ENCODE data around the gene OLFM2.
"Not testable (repeated sequence)": the region's sequence is repeated elsewhere in the genome, so short reads cannot be mapped to it uniquely, and the experiment has no call there.

Gene OLFM2

GRCh38 chr19:9854282-9854846 lies 82.0 kb downstream of the OLFM2 start:
- H3K36me3 ChIP-seq (ENCODE audit: insufficient read depth, low read length): no peaks in the 10 kb centered on the region; the same call in none of the 2 replicates
- no peaks in the 10 kb centered on the region for H3K9me3 ChIP-seq (ENCODE audit: control insufficient read depth, insufficient read depth, low read length)
- peaks cover 9% of the 10 kb centered on the region; the same call in 1 of the 2 replicates for H3K4me1 ChIP-seq (ENCODE audit: insufficient read depth, low read length)
- H3K9ac ChIP-seq (ENCODE audit: low read depth, low read length): no peak overlapping the region

DNA sequence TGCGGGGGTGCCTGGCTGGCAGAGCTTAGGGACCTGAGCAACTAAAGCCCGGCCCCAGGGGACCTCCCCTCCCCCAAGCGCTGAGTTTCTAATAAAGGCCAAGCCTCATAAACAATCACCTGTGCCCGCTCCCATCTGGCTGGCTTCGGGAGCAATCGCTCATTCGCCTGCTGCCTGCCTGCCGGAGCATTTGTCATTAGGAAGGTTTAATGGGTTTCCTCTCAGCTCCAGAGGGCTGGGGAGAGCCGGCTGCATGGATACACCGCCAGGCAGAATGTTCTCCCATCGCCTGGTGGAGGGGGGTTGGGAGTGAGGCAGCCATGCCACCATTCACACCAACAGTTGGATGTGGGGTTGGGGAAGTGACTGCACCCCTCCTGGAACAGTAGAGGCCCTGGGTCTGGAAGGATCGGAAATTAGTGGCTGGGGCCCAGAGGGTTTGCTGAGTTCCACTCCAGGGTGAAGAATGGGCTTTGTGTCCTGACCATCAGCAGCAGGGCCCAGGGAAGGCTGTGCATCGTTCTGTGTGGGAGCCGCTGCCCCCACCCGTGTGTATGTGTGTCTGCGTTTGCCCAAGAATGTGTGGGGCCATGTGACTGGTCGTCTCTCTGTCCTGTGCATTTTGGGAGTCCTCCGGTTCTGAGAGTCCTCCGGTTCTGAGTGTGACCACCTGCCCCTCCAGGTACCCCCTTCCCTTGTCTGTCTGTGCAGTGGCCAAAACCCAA lies 85.9 kb downstream of the OLFM2 start:
- no peaks in the 10 kb centered on the region for H3K9me3 ChIP-seq (ENCODE audit: control insufficient read depth, insufficient read depth, low read length)
- H3K36me3 ChIP-seq (ENCODE audit: insufficient read depth, low read length): no peaks in the 10 kb centered on the region; the same call in 1 of the 2 replicates

GRCh38 chr19:9849791-9850190 lies 86.5 kb downstream of the OLFM2 start:
- no peaks in the 10 kb centered on the region; the same call in 1 of the 2 replicates for H3K36me3 ChIP-seq (ENCODE audit: insufficient read depth, low read length)

More for the DNA sequence above, 85.9 kb downstream of the OLFM2 start:
- Histone ChIP-seq H3K9ac (ENCODE audit: low read depth, low read length) (no peak overlapping the region), H3K4me1 (ENCODE audit: insufficient read depth, low read length) (peaks cover 9% of the 10 kb centered on the region; the same call in 1 of the 2 replicates)

GRCh38 chr19:9848762-9849161 lies 87.6 kb downstream of the OLFM2 start:
- Histone ChIP-seq H3K9ac (ENCODE audit: low read depth, low read length) (no peak overlapping the region), H3K36me3 (ENCODE audit: insufficient read depth, low read length) (peaks cover 4% of the 10 kb centered on the region), H3K4me1 (ENCODE audit: insufficient read depth, low read length) (peaks cover 9% of the 10 kb centered on the region; the same call in 1 of the 2 replicates), H3K9me3 (ENCODE audit: control insufficient read depth, insufficient read depth, low read length) (no peaks in the 10 kb centered on the region)

More at GRCh38 chr19:9849791-9850190, 86.5 kb downstream of the OLFM2 start:
- no peak overlapping the region for H3K9ac ChIP-seq (ENCODE audit: low read depth, low read length)
- peaks cover 9% of the 10 kb centered on the region; the same call in 1 of the 2 replicates for H3K4me1 ChIP-seq (ENCODE audit: insufficient read depth, low read length)
- H3K9me3 ChIP-seq (ENCODE audit: control insufficient read depth, insufficient read depth, low read length): no peaks in the 10 kb centered on the region

GRCh38 chr19:9848060-9848459 lies 88.3 kb downstream of the OLFM2 start:
- no peak overlapping the region for H3K9ac ChIP-seq (ENCODE audit: low read depth, low read length)
- H3K9me3 ChIP-seq (ENCODE audit: control insufficient read depth, insufficient read depth, low read length): no peaks in the 10 kb centered on the region
- peaks cover 9% of the 10 kb centered on the region; the same call in 1 of the 2 replicates for H3K4me1 ChIP-seq (ENCODE audit: insufficient read depth, low read length)
- peaks cover 4% of the 10 kb centered on the region for H3K36me3 ChIP-seq (ENCODE audit: insufficient read depth, low read length)

DNA sequence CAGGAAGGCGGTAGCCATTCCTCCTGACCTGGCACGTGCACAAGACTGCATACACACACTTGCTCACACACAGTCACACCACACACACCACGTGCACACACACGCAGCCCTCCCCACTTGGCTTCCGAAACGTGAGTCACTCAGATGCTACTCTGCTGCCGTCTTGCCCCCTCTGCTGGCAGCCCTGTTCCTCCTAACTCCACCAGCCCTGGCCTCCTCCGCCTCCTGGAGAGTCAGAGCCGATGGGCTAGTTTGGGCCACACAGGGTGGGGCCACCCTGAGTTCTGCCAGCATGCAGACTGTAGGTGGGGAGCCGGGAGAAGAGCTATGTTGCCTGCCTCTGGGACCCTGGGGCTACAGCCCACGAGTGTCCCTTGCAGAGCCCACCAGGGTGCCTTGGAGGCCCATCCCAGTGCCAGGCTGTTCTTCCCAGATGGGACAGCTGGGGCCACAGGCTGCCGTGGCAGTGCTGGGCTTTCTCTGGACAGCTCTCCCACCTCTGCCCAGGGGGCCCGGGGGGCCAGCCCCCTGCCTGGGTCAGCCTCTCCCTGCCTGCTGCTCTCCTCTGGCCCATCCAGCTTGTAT lies 89.1 kb downstream of the OLFM2 start:
- H3K9ac ChIP-seq (ENCODE audit: low read depth, low read length): no peak overlapping the region
- peaks cover 4% of the 10 kb centered on the region for H3K36me3 ChIP-seq (ENCODE audit: insufficient read depth, low read length)
- H3K4me1 ChIP-seq (ENCODE audit: insufficient read depth, low read length): peaks cover 9% of the 10 kb centered on the region; the same call in 1 of the 2 replicates
- H3K9me3 ChIP-seq (ENCODE audit: control insufficient read depth, insufficient read depth, low read length): no peaks in the 10 kb centered on the region

DNA sequence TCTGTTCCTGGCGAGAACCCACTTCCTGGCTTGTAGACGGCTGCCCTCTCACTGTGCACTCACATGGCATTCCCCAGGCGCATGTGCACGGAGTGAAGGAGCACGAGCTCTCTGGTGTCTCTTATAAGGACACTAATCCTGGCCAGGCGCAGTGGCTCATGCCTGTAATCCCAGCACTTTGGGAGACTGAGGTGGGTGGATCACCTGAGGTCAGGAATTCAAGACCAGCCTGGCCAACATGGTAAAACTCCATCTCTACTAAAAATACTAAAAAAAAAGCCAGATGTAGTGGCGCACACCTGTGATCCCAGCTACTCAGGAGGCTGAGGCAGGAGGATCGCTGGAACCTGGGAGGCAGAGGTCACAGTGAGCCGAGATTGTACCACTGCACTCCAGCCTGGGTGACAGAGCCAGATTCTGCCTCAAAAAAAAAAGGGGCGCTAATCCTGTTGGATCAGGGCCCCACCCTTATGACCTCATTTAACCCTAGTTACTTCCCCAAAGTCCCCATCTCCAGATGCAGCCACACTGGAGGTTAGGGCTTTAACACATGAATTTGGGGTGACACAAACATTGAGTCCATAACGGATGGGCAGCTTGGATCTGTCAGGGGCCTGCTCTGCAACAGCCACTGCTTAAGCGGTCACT lies 92.6 kb downstream of the OLFM2 start:
- not testable (repeated sequence) for H3K36me3 ChIP-seq (ENCODE audit: insufficient read depth, low read length); H3K9me3 ChIP-seq (ENCODE audit: control insufficient read depth, insufficient read depth, low read length); H3K9ac ChIP-seq (ENCODE audit: low read depth, low read length); H3K4me1 ChIP-seq (ENCODE audit: insufficient read depth, low read length)

- H3K9me3 ChIP-seq (ENCODE audit: control insufficient read depth, insufficient read depth, low read length): no peaks in the 10 kb centered on the region
- H3K9ac ChIP-seq (ENCODE audit: low read depth, low read length): no peak overlapping the region
- H3K4me1 ChIP-seq (ENCODE audit: insufficient read depth, low read length): peaks cover 4% of the 10 kb centered on the region; the same call in 1 of the 2 replicates
- H3K36me3 ChIP-seq (ENCODE audit: insufficient read depth, low read length): peaks cover 8% of the 10 kb centered on the region
Measured at GRCh38 chr19:9842834-9843625, 93.3 kb downstream of the OLFM2 start.

DNA sequence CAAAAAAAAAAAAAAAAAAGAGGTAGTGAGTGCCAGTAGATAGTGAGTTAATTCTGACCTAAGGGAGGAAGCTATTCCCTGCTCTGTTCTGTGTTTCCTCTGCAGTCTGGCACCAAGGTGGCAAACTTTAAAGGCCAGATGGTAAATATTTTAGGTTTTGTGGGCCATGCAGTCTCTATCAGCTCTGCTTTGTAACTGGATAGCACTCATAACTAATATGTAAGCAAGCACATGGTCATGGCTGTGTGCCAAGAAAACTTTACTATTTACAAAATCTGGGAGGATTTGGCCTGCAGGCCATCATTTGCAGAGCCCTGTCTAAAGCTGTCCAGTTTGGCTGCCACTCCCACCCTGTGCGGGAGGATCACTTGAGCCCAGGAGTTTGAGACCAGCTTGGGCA lies 96.9 kb downstream of the OLFM2 start:
- H3K4me1 ChIP-seq (ENCODE audit: insufficient read depth, low read length): peaks cover 5% of the 10 kb centered on the region; the same call in 1 of the 2 replicates
- H3K9me3 ChIP-seq (ENCODE audit: control insufficient read depth, insufficient read depth, low read length): no peaks in the 10 kb centered on the region
- peaks cover 8% of the 10 kb centered on the region for H3K36me3 ChIP-seq (ENCODE audit: insufficient read depth, low read length)
- no peak overlapping the region for H3K9ac ChIP-seq (ENCODE audit: low read depth, low read length)

DNA sequence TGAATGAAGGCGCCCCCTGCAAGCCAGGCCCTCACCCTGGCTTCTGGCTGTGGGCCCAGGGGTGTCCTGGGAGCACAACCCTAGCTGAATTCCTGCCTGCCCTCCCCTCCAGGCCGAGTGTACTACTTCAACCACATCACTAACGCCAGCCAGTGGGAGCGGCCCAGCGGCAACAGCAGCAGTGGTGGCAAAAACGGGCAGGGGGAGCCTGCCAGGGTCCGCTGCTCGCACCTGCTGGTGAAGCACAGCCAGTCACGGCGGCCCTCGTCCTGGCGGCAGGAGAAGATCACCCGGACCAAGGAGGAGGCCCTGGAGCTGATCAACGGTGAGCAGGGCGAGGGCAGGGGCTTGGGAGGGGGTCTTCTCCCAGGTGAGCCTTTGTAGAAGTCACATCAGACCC lies 98.0 kb downstream of the OLFM2 start:
- peaks cover 4% of the 10 kb centered on the region; the same call in 1 of the 2 replicates for H3K36me3 ChIP-seq (ENCODE audit: insufficient read depth, low read length)
- no peak overlapping the region for H3K9ac ChIP-seq (ENCODE audit: low read depth, low read length)
- no peaks in the 10 kb centered on the region for H3K9me3 ChIP-seq (ENCODE audit: control insufficient read depth, insufficient read depth, low read length)
- peaks cover 5% of the 10 kb centered on the region; the same call in 1 of the 2 replicates for H3K4me1 ChIP-seq (ENCODE audit: insufficient read depth, low read length)

GRCh38 chr19:9836021-9836420 lies 100.3 kb downstream of the OLFM2 start:
- H3K9me3 ChIP-seq (ENCODE audit: control insufficient read depth, insufficient read depth, low read length): no peaks in the 10 kb centered on the region
- H3K9ac ChIP-seq (ENCODE audit: low read depth, low read length): peak overlapping the region; percentile 77; the same call in 1 of the 2 replicates
- peaks cover 7% of the 10 kb centered on the region; the same call in 1 of the 2 replicates for H3K36me3 ChIP-seq (ENCODE audit: insufficient read depth, low read length)
- H3K4me1 ChIP-seq (ENCODE audit: insufficient read depth, low read length): peaks cover 5% of the 10 kb centered on the region; the same call in 1 of the 2 replicates

DNA sequence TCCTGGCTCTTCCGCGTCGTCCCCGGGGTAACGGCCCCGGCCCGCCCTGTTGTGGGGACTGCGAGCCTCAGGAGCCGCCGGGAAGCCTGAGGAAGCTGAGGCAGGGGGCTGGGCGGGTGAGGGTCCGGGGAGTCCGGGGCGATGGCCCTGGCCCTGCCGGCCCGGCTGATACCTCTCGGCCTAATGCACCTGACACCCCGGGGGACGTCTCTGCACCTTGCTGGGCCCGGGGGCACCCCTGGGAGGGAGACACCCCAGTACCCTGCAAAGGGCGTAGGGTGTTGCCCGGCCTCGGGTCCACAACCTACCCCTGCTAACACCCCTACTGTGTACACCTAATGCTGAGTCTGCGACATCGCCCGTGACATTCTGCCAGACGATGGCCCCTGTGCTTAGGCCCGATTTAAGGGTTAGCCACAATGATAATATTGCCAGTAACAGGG lies 100.8 kb downstream of the OLFM2 start:
- peaks cover 7% of the 10 kb centered on the region; the same call in 1 of the 2 replicates for H3K36me3 ChIP-seq (ENCODE audit: insufficient read depth, low read length)
- H3K9ac ChIP-seq (ENCODE audit: low read depth, low read length): peak overlapping the region; percentile 77
- H3K9me3 ChIP-seq (ENCODE audit: control insufficient read depth, insufficient read depth, low read length): no peaks in the 10 kb centered on the region
- H3K4me1 ChIP-seq (ENCODE audit: insufficient read depth, low read length): peaks cover 5% of the 10 kb centered on the region; the same call in 1 of the 2 replicates

DNA sequence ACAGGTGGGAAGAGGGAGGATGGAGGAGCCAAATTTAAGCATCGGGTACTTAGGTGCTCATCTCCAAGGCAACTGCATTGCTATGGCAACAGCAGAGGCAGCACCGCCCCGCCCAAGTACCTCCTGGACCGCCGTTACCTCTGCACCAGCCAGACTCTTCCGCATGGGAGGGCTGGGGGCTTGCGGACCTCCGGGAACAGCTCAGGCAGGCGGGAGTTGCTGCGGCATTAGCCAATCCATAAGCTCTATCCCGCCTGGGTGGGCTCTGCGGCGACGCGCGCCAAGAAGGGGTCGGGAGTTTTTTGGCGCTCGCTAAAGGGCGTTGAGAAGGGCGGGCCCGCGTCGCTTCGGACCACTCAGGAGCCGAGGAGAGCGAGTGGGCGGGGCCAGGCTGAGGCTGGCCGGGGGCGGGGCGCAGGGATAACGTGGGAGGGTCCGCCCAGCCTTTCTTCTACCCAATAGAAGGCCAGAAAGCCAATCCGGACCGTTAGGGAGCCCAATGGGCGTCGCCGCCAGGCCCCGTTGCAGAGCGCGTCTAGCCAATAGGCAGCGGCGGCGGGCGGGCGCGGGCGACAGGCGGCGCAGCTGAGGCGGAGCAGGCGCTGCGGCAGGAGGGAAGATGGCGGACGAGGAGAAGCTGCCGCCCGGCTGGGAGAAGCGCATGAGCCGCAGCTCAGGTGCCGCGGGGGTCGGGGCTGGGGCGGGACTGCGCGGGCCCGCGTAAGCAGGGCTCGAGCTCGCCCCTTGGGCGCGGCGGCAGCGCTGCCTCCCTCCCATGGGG lies 101.4 kb downstream of the OLFM2 start, which contains the start of gene PIN1:
PIN1 (plus strand) TSS at position 593 of the 781 bp plus-strand sequence; CDS start at position 620, 27 bp downstream.
- peak within 1 kb of the TSS; percentile 77 for H3K9ac ChIP-seq (ENCODE audit: low read depth, low read length)
- H3K4me1 ChIP-seq (ENCODE audit: insufficient read depth, low read length): peaks cover 5% of the 10 kb centered on the region; the same call in 1 of the 2 replicates
- no peaks in the 10 kb centered on the region for H3K9me3 ChIP-seq (ENCODE audit: control insufficient read depth, insufficient read depth, low read length)
- H3K36me3 ChIP-seq (ENCODE audit: insufficient read depth, low read length): peaks cover 10% of the 10 kb centered on the region
